ENCODE data around the gene ARID4B. TPM values are rescaled to one million over a fixed set of nuclear protein-coding genes. Genes with fewer than 3 reads are reported as not detected.

The ARID4B gene
- total RNA-seq, 2 donors from 2014 or later = 32.4 to 50.2 TPM

DNA sequence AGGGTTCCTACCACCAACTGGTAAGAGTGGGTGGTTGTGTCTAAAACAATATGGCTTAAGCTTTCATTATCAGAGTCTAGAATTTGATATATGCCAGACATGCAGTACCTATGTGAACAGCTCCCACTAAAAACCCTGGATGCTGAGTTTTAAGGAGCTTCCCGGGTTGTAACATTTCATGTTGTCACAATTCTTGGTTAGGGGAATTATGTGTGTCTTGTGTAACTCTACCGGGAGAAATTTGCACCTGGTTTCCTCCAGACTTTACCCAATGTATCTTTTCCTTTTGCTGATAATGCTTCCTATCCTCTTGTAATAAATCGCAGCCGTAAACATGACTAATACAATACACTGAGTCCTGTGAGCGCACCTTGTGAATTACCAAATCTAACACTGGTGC lies 48.3 kb downstream of the ARID4B start:
- peaks cover 3 to 25% of the 10 kb centered on the region in 2 donors for H3K4me1 ChIP-seq (ENCODE audit: control insufficient read depth in 1 of 2, low read depth in 2 of 2)
- DNase-seq (ENCODE audit: low spot score) (no peak), ATAC-seq (ENCODE audit: insufficient number of reproducible peaks, low FRiP score, low read depth) (no peak)
- TF ChIP-seq, protein P1, sequence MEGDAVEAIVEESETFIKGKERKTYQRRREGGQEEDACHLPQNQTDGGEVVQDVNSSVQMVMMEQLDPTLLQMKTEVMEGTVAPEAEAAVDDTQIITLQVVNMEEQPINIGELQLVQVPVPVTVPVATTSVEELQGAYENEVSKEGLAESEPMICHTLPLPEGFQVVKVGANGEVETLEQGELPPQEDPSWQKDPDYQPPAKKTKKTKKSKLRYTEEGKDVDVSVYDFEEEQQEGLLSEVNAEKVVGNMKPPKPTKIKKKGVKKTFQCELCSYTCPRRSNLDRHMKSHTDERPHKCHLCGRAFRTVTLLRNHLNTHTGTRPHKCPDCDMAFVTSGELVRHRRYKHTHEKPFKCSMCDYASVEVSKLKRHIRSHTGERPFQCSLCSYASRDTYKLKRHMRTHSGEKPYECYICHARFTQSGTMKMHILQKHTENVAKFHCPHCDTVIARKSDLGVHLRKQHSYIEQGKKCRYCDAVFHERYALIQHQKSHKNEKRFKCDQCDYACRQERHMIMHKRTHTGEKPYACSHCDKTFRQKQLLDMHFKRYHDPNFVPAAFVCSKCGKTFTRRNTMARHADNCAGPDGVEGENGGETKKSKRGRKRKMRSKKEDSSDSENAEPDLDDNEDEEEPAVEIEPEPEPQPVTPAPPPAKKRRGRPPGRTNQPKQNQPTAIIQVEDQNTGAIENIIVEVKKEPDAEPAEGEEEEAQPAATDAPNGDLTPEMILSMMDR (IDR thresholded peaks at IDR 0.05) = no peak
- no peak overlapping the region for H3K27ac ChIP-seq
- no peak overlapping the region for H3K4me3 ChIP-seq
- no peaks in the 10 kb centered on the region for H3K9me3 ChIP-seq
- no peaks in the 10 kb centered on the region for H3K27me3 ChIP-seq (replicated peaks; ENCODE audit: insufficient read depth)
- H3K36me3 ChIP-seq = no peaks in the 10 kb centered on the region

DNA sequence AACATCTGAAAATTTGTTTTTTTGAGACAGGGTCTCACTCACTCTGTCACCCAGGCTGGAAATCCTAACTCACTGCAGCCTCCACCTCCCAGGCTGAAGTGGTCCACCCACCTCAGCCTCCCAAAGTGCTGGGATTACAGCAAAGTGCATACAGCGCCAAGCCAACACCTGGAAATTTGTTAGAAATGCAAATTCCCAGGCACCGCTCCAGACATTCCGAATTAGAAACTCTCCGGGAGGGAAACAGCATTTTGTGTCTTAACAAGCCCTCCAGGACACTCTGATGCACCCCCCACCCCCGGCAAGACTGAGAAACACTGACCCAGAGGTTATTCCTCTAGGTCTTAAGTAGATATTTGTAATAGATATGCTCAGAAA lies 49.1 kb downstream of the ARID4B start:
- H3K9me3 ChIP-seq = no peaks in the 10 kb centered on the region

DNA sequence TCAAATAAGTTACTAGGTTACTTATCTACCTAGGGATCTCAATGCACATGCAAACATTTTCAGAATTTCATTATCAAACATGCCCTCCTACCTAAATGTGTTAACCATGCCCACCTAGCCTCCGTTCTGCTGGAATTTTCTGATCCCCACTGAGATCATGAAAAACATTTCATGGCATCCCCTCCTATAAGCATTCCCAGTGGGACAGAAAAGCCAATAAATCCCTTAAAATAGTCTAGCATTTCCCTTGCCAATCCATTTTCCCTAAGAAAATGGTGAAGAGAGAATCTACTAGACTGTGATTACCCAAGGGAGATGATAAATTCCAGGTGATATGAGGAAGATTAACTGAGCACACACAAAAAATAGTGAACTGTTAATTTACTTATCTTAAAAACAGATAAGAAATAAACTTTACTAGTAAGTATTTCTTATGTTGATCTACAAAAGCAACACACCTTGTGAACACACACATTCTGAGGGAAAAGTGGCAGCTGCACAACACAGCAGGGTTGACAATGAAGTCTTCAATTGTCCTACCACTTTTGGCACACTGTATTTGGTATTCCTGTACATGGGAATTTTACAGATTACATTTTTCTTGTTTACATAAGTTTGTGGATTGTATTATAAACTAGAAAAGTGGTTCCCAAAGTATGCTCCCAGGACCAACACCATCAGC lies 49.6 kb downstream of the ARID4B start:
- DNase-seq (ENCODE audit: low spot score) = no peak
- ATAC-seq (ENCODE audit: insufficient number of reproducible peaks, low FRiP score, low read depth) = no peak
- TF ChIP-seq, protein P1 (IDR thresholded peaks at IDR 0.05) = no peak

More for the DNA sequence above, 49.1 kb downstream of the ARID4B start:
- Histone ChIP-seq H3K4me3 (no peak overlapping the region), H3K4me1 (ENCODE audit: control insufficient read depth in 1 of 2, low read depth in 2 of 2) (peaks cover 3 to 25% of the 10 kb centered on the region in 2 donors), H3K27me3 (replicated peaks; ENCODE audit: insufficient read depth) (no peaks in the 10 kb centered on the region), H3K27ac (no peak overlapping the region), H3K36me3 (no peaks in the 10 kb centered on the region)
- ATAC-seq (ENCODE audit: insufficient number of reproducible peaks, low FRiP score, low read depth) (no peak), DNase-seq (ENCODE audit: low spot score) (no peak)
- TF ChIP-seq, protein P1 (IDR thresholded peaks at IDR 0.05) = no peak

DNA sequence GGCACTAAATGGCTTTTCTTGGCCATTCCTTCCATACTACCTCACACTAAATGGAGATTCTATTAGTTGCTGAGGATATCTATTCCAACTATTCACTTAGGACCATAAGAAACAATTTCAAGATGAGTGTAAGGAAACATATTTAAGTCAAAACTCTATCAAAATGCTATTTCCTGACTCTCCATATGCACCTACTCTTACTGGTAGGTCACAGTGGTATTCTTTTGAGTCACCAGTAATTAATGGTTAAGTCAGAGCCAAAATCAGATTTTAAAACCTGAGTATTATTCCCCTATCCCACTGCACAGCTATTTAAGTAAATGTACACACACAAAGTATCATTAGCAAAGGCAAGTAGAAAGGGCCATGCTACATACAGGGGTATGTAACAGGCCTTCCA lies 50.3 kb downstream of the ARID4B start:
- H3K4me3 ChIP-seq = no peak overlapping the region
- H3K27ac ChIP-seq = no peak overlapping the region
- peaks cover 8 to 25% of the 10 kb centered on the region in 2 donors for H3K4me1 ChIP-seq (ENCODE audit: control insufficient read depth in 1 of 2, low read depth in 2 of 2)
- H3K36me3 ChIP-seq = no peaks in the 10 kb centered on the region
- H3K27me3 ChIP-seq (replicated peaks; ENCODE audit: insufficient read depth) = no peaks in the 10 kb centered on the region
- ATAC-seq (ENCODE audit: insufficient number of reproducible peaks, low FRiP score, low read depth) (no peak), DNase-seq (ENCODE audit: low spot score) (no peak)
- TF ChIP-seq, protein P1 (IDR thresholded peaks at IDR 0.05) = no peak
- H3K9me3 ChIP-seq = no peaks in the 10 kb centered on the region

More for the DNA sequence above, 49.6 kb downstream of the ARID4B start:
- Histone ChIP-seq H3K4me1 (ENCODE audit: control insufficient read depth in 1 of 2, low read depth in 2 of 2) (peaks cover 3 to 25% of the 10 kb centered on the region in 2 donors), H3K36me3 (no peaks in the 10 kb centered on the region), H3K4me3 (no peak overlapping the region), H3K27ac (no peak overlapping the region), H3K27me3 (replicated peaks; ENCODE audit: insufficient read depth) (no peaks in the 10 kb centered on the region), H3K9me3 (no peaks in the 10 kb centered on the region)

DNA sequence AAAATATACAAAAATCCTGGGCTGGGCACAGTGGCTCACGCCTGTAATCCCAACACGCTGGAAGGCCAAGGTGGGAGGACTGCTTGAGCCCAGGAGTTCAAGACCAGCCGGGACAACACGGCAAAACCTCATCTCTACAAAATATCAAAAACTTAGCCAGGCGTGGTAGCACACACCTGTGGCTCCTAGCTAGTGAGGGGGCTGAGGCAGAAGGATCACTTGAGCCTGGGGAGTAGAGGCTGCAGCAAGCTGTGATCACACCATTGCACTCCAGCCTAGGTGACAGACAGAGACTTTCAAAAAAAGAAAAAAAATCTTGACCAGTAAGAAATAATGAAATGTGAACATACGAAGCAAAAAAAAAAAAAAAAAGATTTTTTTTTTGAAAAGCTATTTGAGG lies 52.1 kb downstream of the ARID4B start:
- no peaks in the 10 kb centered on the region for H3K36me3 ChIP-seq
- no peaks in the 10 kb centered on the region for H3K9me3 ChIP-seq
- TF ChIP-seq, protein P1 (IDR thresholded peaks at IDR 0.05) = no peak
- no peak overlapping the region for H3K4me3 ChIP-seq
- no peak for ATAC-seq (ENCODE audit: insufficient number of reproducible peaks, low FRiP score, low read depth)
- H3K27ac ChIP-seq = no peak overlapping the region
- H3K27me3 ChIP-seq (replicated peaks; ENCODE audit: insufficient read depth) = no peaks in the 10 kb centered on the region
- H3K4me1 ChIP-seq (ENCODE audit: control insufficient read depth in 1 of 2, low read depth in 2 of 2) = peaks cover 14 to 27% of the 10 kb centered on the region in 2 donors
- DNase-seq (ENCODE audit: low spot score) = no peak
